Tibial artery (tissue), 4 donors: Measurements from ENCODE around the gene ASGR2.
A peak's percentile ranks its signal among the peaks of the same experiment; 100 is the strongest.
"Not testable (repeated sequence)": the region's sequence is repeated elsewhere in the genome, so short reads cannot be mapped to it uniquely, and the experiment has no call there.

Experiments used
- DNase-seq, 2 donors: peaks; one replicate each; pipeline ENCODE4 v3.0.0-alpha.2; 2019
- H3K27ac ChIP-seq, 2 donors: fragments of 200-600 bp; sonication (generic) in 1 of 2; 1 replicate in 1 of 2; 2 replicates in 1 of 2; pipeline ENCODE4 v1.5.1; 2018 to 2019; ENCODE audit warnings: mild to moderate bottlenecking in 1 of 2
- H3K27me3 ChIP-seq, 2 donors: fragments of 200-600 bp; sonication (generic) in 1 of 2; one replicate each; pipeline versions ENCODE4 v1.5.1 to v1.6.0; 2016 to 2019
- H3K36me3 ChIP-seq, 3 donors: fragments of 200-600 bp; sonication (generic) in 2 of 3; one replicate each; pipeline ENCODE4 v1.5.1; 2016 to 2019; ENCODE audit warnings: mild to moderate bottlenecking in 2 of 3
- H3K4me1 ChIP-seq, 4 donors: fragments of 200-600 bp; sonication (generic) in 2 of 4; 1 replicate in 3 of 4; 2 replicates in 1 of 4; pipeline ENCODE4 v1.5.1; 2016 to 2019
- H3K4me3 ChIP-seq, 2 donors: fragments of 200-600 bp; sonication (generic) in 1 of 2; 1 replicate in 1 of 2; 2 replicates in 1 of 2; pipeline ENCODE4 v1.5.1; 2018 to 2019; ENCODE audit warnings: mild to moderate bottlenecking in 2 of 2
- H3K9me3 ChIP-seq, 3 donors: fragments of 200-600 bp; sonication (generic) in 1 of 3; one replicate each; pipeline ENCODE4 v1.5.1; 2016 to 2019
- intact Hi-C: fragments of 100-400 bp; cut with DNase I; formaldehyde crosslinking; loops from one replicate; pipeline ENCODE4 v1.15.0; 2023; ENCODE audit warnings: low total_unique reads
- TF ChIP-seq, protein P1 (sequence below), 2 experiments: fragments of 200-600 bp in 1 of 2; fragments of 450-650 bp in 1 of 2; IDR thresholded peaks; one replicate each; pipeline ENCODE4 v1.5.1; 2017 to 2019; ENCODE audit warnings: antibody characterized with exemption in 2 of 2, mild to moderate bottlenecking in 1 of 2, moderate library complexity in 1 of 2

ASGR2 gene

GRCh38 chr17:7123844-7124243 is 9.2 kb upstream of the ASGR2 start:
- TF ChIP-seq, protein P1, sequence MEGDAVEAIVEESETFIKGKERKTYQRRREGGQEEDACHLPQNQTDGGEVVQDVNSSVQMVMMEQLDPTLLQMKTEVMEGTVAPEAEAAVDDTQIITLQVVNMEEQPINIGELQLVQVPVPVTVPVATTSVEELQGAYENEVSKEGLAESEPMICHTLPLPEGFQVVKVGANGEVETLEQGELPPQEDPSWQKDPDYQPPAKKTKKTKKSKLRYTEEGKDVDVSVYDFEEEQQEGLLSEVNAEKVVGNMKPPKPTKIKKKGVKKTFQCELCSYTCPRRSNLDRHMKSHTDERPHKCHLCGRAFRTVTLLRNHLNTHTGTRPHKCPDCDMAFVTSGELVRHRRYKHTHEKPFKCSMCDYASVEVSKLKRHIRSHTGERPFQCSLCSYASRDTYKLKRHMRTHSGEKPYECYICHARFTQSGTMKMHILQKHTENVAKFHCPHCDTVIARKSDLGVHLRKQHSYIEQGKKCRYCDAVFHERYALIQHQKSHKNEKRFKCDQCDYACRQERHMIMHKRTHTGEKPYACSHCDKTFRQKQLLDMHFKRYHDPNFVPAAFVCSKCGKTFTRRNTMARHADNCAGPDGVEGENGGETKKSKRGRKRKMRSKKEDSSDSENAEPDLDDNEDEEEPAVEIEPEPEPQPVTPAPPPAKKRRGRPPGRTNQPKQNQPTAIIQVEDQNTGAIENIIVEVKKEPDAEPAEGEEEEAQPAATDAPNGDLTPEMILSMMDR (IDR thresholded peaks at IDR 0.05) = no peak
- no peak for DNase-seq
- no peaks in the 10 kb centered on the region for H3K9me3 ChIP-seq
- no peak overlapping the region for H3K27ac ChIP-seq
- no peak overlapping the region for H3K4me3 ChIP-seq
- intact Hi-C loops = no loop called here
- H3K36me3 ChIP-seq = no peaks in the 10 kb centered on the region
- H3K4me1 ChIP-seq = peaks cover 0 to 12% (median 4%) of the 10 kb centered on the region in 4 donors
- H3K27me3 ChIP-seq = peaks cover 0 to 29% of the 10 kb centered on the region in 2 donors

GRCh38 chr17:7122381-7122780 is 7.8 kb upstream of the ASGR2 start:
- intact Hi-C loops = no loop called here
- TF ChIP-seq, protein P1 (IDR thresholded peaks at IDR 0.05) = no peak

DNA sequence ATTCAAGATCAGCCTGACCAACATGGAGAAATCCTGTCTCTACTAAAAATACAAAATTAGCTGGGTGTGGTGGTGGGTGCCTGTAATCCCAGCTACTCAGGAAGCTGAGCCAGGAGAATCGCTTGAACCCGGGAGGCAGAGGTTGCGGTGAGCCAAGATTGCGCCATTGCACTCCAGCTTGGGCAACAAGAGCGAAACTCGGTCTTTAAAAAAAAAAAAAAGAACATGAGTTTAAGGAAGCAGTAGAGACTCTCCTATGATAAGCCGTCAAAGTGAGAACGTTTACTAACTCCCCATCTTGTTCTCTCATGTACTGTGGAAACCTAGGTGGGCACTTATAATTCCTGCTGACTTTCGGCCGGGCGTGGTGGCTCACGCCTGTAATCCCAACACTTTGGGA is 6.0 kb upstream of the ASGR2 start:
- H3K4me3 ChIP-seq, H3K27ac ChIP-seq, intact Hi-C loops, H3K36me3 ChIP-seq, H3K9me3 ChIP-seq: not testable (repeated sequence)
- Histone ChIP-seq H3K4me1 (peaks cover 0 to 12% (median 4%) of the 10 kb centered on the region in 4 donors), H3K27me3 (peaks cover 0 to 32% of the 10 kb centered on the region in 2 donors)
- peak in 1 of 2 donors; percentile 39 for DNase-seq

More at GRCh38 chr17:7122381-7122780, 7.8 kb upstream of the ASGR2 start:
- Histone ChIP-seq H3K4me3 (no peak overlapping the region), H3K9me3 (peaks cover 0 to 2% (median 0%) of the 10 kb centered on the region in 3 donors), H3K27me3 (peaks cover 0 to 30% of the 10 kb centered on the region in 2 donors), H3K4me1 (peaks cover 0 to 12% (median 4%) of the 10 kb centered on the region in 4 donors), H3K27ac (no peak overlapping the region), H3K36me3 (no peaks in the 10 kb centered on the region)
- no peak for DNase-seq

- TF ChIP-seq, protein P1 (IDR thresholded peaks at IDR 0.05) = no peak
- H3K9me3 ChIP-seq = peaks cover 0 to 5% (median 0%) of the 10 kb centered on the region in 3 donors
- intact Hi-C loops = no loop called here
- peaks cover 0 to 12% (median 4%) of the 10 kb centered on the region in 4 donors for H3K4me1 ChIP-seq
- no peak overlapping the region for H3K27ac ChIP-seq
- DNase-seq = no peak
- H3K36me3 ChIP-seq = no peaks in the 10 kb centered on the region
- peaks cover 0 to 32% of the 10 kb centered on the region in 2 donors for H3K27me3 ChIP-seq
- no peak overlapping the region for H3K4me3 ChIP-seq
Measured at GRCh38 chr17:7120123-7120522, 5.5 kb upstream of the ASGR2 start.

DNA sequence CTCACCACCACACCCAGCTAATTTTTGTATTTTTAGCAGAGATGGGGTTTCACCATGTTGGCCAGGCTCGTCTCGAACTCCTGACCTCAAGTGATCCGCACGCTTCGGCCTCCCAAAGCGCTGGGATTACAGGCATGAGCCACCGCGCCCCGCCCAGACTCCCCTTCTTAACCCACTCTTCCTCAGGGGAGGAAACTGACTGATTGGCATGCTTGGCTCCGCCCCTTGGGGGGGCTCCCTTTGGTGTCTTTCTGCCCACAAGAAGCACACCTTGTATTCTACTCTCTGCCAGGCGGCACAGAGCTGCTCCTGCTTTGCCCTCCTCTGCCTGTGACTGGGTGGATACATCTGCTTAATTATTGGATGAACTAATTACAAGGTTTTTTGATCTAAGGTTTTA is 4.7 kb upstream of the ASGR2 start:
- H3K27ac ChIP-seq = no peak overlapping the region
- H3K36me3 ChIP-seq = no peaks in the 10 kb centered on the region
- no peak overlapping the region for H3K4me3 ChIP-seq
- DNase-seq = no peak
- peaks cover 0 to 5% (median 0%) of the 10 kb centered on the region in 3 donors for H3K9me3 ChIP-seq
- H3K27me3 ChIP-seq = peaks cover 0 to 32% of the 10 kb centered on the region in 2 donors
- intact Hi-C loops = no loop called here
- peaks cover 0 to 12% (median 4%) of the 10 kb centered on the region in 4 donors for H3K4me1 ChIP-seq
- TF ChIP-seq, protein P1 (IDR thresholded peaks at IDR 0.05) = no peak

GRCh38 chr17:7114875-7115614 is 423 bp upstream of the ASGR2 start:
- Histone ChIP-seq H3K27ac (no peak overlapping the region), H3K4me3 (no peak overlapping the region), H3K27me3 (peaks cover 0 to 33% of the 10 kb centered on the region in 2 donors), H3K36me3 (no peaks in the 10 kb centered on the region), H3K9me3 (peaks cover 0 to 5% (median 0%) of the 10 kb centered on the region in 3 donors), H3K4me1 (no peaks in the 10 kb centered on the region)
- TF ChIP-seq, protein P1 (IDR thresholded peaks at IDR 0.05) = no peak
- intact Hi-C loops = no loop called here
- DNase-seq = peak in 1 of 2 donors; percentile 46
